HepG2 (cell line): ENCODE data around the gene RPS6KA5. TPM values are rescaled to one million over a fixed set of nuclear protein-coding genes. Genes with fewer than 3 reads are reported as not detected.

Experiments
- ATAC-seq: fragments of 200-7000 bp; cut with Tn5 transposase; 3 replicates; pipeline ENCODE4 v1.9.1; 2020; ENCODE audit warnings: mild to moderate bottlenecking, moderate library complexity
- BruUV-seq: library from RNA; stranded (reverse); fragments of 400-500 nt; replicated peaks from 2 replicates; lab custom pipeline; 2021; lab: Mats Ljungman, UMichigan
- CTCF ChIA-PET: fragments of 300-600 bp; formaldehyde crosslinking; extraction: SDS; loops from one replicate; lab custom pipeline; 2021; ENCODE audit warnings: low total read pairs, inconsistent platforms, low intra/inter-chr PET ratio; lab: Yijun Ruan, JAX
- POLR2A ChIA-PET: fragments of 350-600 bp; sonication (Branson Sonifier 250); formaldehyde crosslinking; loops from one replicate; lab custom pipeline; 2020; ENCODE audit warnings: antibody characterized with exemption, inconsistent platforms; lab: Yijun Ruan, JAX
- DNase-seq: peaks from one replicate; pipeline ENCODE4 v3.0.0-alpha.2; 2015; ENCODE audit warnings: low spot score
- FAIRE-seq: peaks from 3 replicates; lab custom pipeline; 2011; peaks lifted over from hg19 to GRCh38; lab: Jason Lieb, UNC
- H2AFZ ChIP-seq: one replicate; pipeline ENCODE4 v1.6.1; 2011; ENCODE audit warnings: low read length, inconsistent platforms
- H3K27ac ChIP-seq: fragments of 300-600 bp; 3 replicates; pipeline ENCODE4 v1.8.0; 2011; ENCODE audit warnings: mixed run types, mild to moderate bottlenecking, mixed read lengths, low read length, inconsistent platforms; ENCODE audit not compliant: insufficient read depth; ENCODE audit errors: extremely low read length
- H3K27me3 ChIP-seq, 2 experiments: fragments of 200-600 bp in 1 of 2; 2 replicates in 1 of 2; 3 replicates in 1 of 2; pipeline versions ENCODE4 v1.6.0 to v1.8.0; 2011; ENCODE audit warnings: low read length in 2 of 2, mild to moderate bottlenecking in 2 of 2, moderate library complexity in 2 of 2, inconsistent platforms in 1 of 2; ENCODE audit not compliant: insufficient read depth in 2 of 2, control insufficient read depth in 1 of 2
- H3K36me3 ChIP-seq, 2 experiments: fragments of 200-600 bp in 1 of 2; replicated peaks in 1 of 2; 2 replicates in 1 of 2; 3 replicates in 1 of 2; pipeline versions ENCODE4 v1.5.1 to v1.8.0; 2011; ENCODE audit warnings: low read length in 2 of 2, inconsistent platforms in 1 of 2; ENCODE audit not compliant: insufficient read depth in 2 of 2, control insufficient read depth in 1 of 2
- H3K4me1 ChIP-seq: 2 replicates; pipeline ENCODE4 v1.5.1; 2012; ENCODE audit warnings: low read length, inconsistent platforms; ENCODE audit not compliant: insufficient read depth
- H3K4me2 ChIP-seq: 2 replicates; pipeline ENCODE4 v1.6.0; 2011; ENCODE audit warnings: low read depth, low read length, inconsistent platforms
- H3K4me3 ChIP-seq, 3 experiments: fragments of 200-600 bp in 1 of 3; sonication (generic), shearing (Covaris generic) in 1 of 3; replicated peaks in 1 of 3; 2 replicates each; pipeline ENCODE4 v1.5.1; 2011 to 2016; ENCODE audit warnings: low read length in 3 of 3, inconsistent platforms in 2 of 3, low read depth in 2 of 3, mild to moderate bottlenecking in 2 of 3, control low read depth in 1 of 3, mixed read lengths in 1 of 3; ENCODE audit not compliant: insufficient read depth in 1 of 3
- H3K79me2 ChIP-seq: one replicate; pipeline ENCODE4 v1.6.1; 2011; ENCODE audit warnings: low read length, inconsistent platforms; ENCODE audit not compliant: insufficient read depth
- H3K9ac ChIP-seq: 2 replicates; pipeline ENCODE4 v1.6.0; 2011; ENCODE audit warnings: mild to moderate bottlenecking, low read depth, low read length, inconsistent platforms; ENCODE audit not compliant: insufficient read depth
- H3K9me3 ChIP-seq: 2 replicates; pipeline ENCODE4 v1.5.1; 2012; ENCODE audit warnings: mild to moderate bottlenecking, low read length
- H4K20me1 ChIP-seq: 2 replicates; pipeline ENCODE4 v1.6.0; 2011; ENCODE audit warnings: inconsistent platforms, mild to moderate bottlenecking, low read length, moderate library complexity; ENCODE audit not compliant: insufficient read depth
- CSRNP1 ChIP-seq: sonication (generic); formaldehyde crosslinking; IDR thresholded peaks from 2 replicates; pipeline ENCODE4 v1.8.1; 2023; ENCODE audit warnings: mild to moderate bottlenecking, missing genetic modification reagents
- HNF1B ChIP-seq: sonication (generic); formaldehyde crosslinking; IDR thresholded peaks from 2 replicates; pipeline ENCODE4 v1.5.1; 2020; ENCODE audit warnings: mild to moderate bottlenecking, moderate library complexity, missing genetic modification reagents
- JUND ChIP-seq: sonication (generic); formaldehyde crosslinking; IDR thresholded peaks from 2 replicates; pipeline ENCODE4 v1.8.0; 2022; ENCODE audit warnings: mild to moderate bottlenecking, missing genetic modification reagents
- NCOA5 ChIP-seq: sonication (generic); formaldehyde crosslinking; IDR thresholded peaks from 2 replicates; pipeline ENCODE4 v1.4.0; 2020; ENCODE audit warnings: missing genetic modification reagents
- NFYB ChIP-seq: sonication (generic); formaldehyde crosslinking; IDR thresholded peaks from 2 replicates; pipeline ENCODE4 v1.4.0; 2020; ENCODE audit warnings: missing genetic modification reagents
- NRL ChIP-seq: sonication (generic); formaldehyde crosslinking; IDR thresholded peaks from 2 replicates; pipeline ENCODE4 v1.5.0; 2020; ENCODE audit warnings: missing genetic modification reagents, mild to moderate bottlenecking, moderate library complexity, borderline replicate concordance
- ZBTB39 ChIP-seq: sonication (generic); formaldehyde crosslinking; IDR thresholded peaks from 2 replicates; pipeline ENCODE4 v1.5.0; 2020; ENCODE audit warnings: missing genetic modification reagents
- ZFP1 ChIP-seq: IDR thresholded peaks from 2 replicates; pipeline ENCODE4 v1.6.1; 2016
- ZNF224 ChIP-seq: sonication (generic); formaldehyde crosslinking; IDR thresholded peaks from 2 replicates; pipeline ENCODE4 v1.5.0; 2020; ENCODE audit warnings: mild to moderate bottlenecking, missing genetic modification reagents
- ZNF768 ChIP-seq: sonication (generic); formaldehyde crosslinking; IDR thresholded peaks from 2 replicates; pipeline ENCODE4 v1.4.0; 2020; ENCODE audit warnings: missing genetic modification reagents
- WGBS: methylation state at CpG from one replicate; pipeline ENCODE4 v1.1.6; 2017; ENCODE audit warnings: low lambda C conversion rate; 5-methylcytosine and 5-hydroxymethylcytosine counted together
- in situ Hi-C: cut with HindIII; loops from 2 replicates; pipeline ENCODE4 v1.10.0; 2017; ENCODE audit warnings: low pct_unique_long_range_greater_than_20kb; ENCODE audit not compliant: extremely low pct_ligation_motif_present
- intact Hi-C: fragments of 100-400 bp; cut with micrococcal nuclease; formaldehyde crosslinking; loops from one replicate; pipeline ENCODE4 v1.10.0; 2022; ENCODE audit not compliant: unreplicated experiment
- polyA plus RNA-seq, 8 experiments: library from polyadenylated mRNA; depleted of rRNA in 3 of 8; stranded (reverse) in 7 of 8; unstranded in 1 of 8; fragments of >200 nt; fragmentation: Illumina TruSeq in 4 of 8; extraction: Trizol in 4 of 8; gene quantifications; 2 replicates each; pipeline versions ENCODE4 v1.2.1 to v1.2.3, GENCODE V29; 2011 to 2016; ENCODE audit warnings: low read depth in 4 of 8, missing spikeins in 1 of 8, mixed read lengths in 1 of 8; ENCODE audit not compliant: insufficient read depth in 1 of 8
- total RNA-seq, 5 experiments: library from RNA; depleted of rRNA; stranded (reverse); fragments of >200 nt; fragmentation: Illumina TruSeq; extraction: Trizol; gene quantifications; 2 replicates each; pipeline ENCODE4 v1.2.3, GENCODE V29; 2016; ENCODE audit warnings: low read depth in 1 of 5
- TF ChIP-seq, protein P1 (sequence below): sonication (generic); formaldehyde crosslinking; IDR thresholded peaks from 2 replicates; pipeline ENCODE4 v1.9.0; 2022; ENCODE audit warnings: missing genetic modification reagents, mild to moderate bottlenecking, borderline replicate concordance
- TF ChIP-seq, protein P2 (sequence below): sonication (generic); formaldehyde crosslinking; IDR thresholded peaks from 2 replicates; pipeline ENCODE4 v1.8.0; 2022; ENCODE audit warnings: mild to moderate bottlenecking, missing genetic modification reagents, moderate library complexity

Gene RPS6KA5
- total and polyA plus RNA-seq, 2 of the 13 experiments (the other 11 are each of a cell fraction or from before 2014, with no cell fraction given): 0.50 to 0.58 TPM

GRCh38 chr14:91092073-91092472 lies 31.6 kb upstream of the RPS6KA5 start:
- H4K20me1 ChIP-seq: no peaks in the 10 kb centered on the region
- CTCF ChIA-PET: no interaction called here
- H3K9ac ChIP-seq: no peak overlapping the region
- no peak overlapping the region for H3K27ac ChIP-seq
- POLR2A ChIA-PET: no interaction called here
- no TSS peak for BruUV-seq
- no peak overlapping the region for H3K4me2 ChIP-seq
- no peak for DNase-seq
- intact Hi-C loops: no loop called here
- no peaks in the 10 kb centered on the region for H3K27me3 ChIP-seq
- no peaks in the 10 kb centered on the region for H3K4me1 ChIP-seq
- H3K9me3 ChIP-seq: no peaks in the 10 kb centered on the region
- ATAC-seq: no peak
- WGBS: 5% methylated on average over 3 of the region's 3 CpGs
- no peak overlapping the region for H3K4me3 ChIP-seq
- no peak for FAIRE-seq
- no peaks in the 10 kb centered on the region for H3K79me2 ChIP-seq
- H3K36me3 ChIP-seq: no peaks in the 10 kb centered on the region
- no peak overlapping the region for H2AFZ ChIP-seq
- in situ Hi-C loops: no loop called here
- TF ChIP-seq, protein P1, sequence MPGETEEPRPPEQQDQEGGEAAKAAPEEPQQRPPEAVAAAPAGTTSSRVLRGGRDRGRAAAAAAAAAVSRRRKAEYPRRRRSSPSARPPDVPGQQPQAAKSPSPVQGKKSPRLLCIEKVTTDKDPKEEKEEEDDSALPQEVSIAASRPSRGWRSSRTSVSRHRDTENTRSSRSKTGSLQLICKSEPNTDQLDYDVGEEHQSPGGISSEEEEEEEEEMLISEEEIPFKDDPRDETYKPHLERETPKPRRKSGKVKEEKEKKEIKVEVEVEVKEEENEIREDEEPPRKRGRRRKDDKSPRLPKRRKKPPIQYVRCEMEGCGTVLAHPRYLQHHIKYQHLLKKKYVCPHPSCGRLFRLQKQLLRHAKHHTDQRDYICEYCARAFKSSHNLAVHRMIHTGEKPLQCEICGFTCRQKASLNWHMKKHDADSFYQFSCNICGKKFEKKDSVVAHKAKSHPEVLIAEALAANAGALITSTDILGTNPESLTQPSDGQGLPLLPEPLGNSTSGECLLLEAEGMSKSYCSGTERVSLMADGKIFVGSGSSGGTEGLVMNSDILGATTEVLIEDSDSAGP (CRISPR knock-in tag): no peak
- TF ChIP-seq ZBTB39 (no peak), CSRNP1 (CRISPR knock-in tag) (no peak), ZFP1 (no peak), JUND (CRISPR knock-in tag) (no peak), NCOA5 (CRISPR knock-in tag) (no peak), ZNF224 (CRISPR knock-in tag) (no peak), NFYB (no peak), NRL (CRISPR knock-in tag) (no peak), ZNF768 (CRISPR knock-in tag) (no peak), HNF1B (no peak)
- TF ChIP-seq, protein P2, sequence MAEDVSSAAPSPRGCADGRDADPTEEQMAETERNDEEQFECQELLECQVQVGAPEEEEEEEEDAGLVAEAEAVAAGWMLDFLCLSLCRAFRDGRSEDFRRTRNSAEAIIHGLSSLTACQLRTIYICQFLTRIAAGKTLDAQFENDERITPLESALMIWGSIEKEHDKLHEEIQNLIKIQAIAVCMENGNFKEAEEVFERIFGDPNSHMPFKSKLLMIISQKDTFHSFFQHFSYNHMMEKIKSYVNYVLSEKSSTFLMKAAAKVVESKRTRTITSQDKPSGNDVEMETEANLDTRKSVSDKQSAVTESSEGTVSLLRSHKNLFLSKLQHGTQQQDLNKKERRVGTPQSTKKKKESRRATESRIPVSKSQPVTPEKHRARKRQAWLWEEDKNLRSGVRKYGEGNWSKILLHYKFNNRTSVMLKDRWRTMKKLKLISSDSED (CRISPR knock-in tag): no peak
